Skeletal muscle tissue (tissue), 4 donors: ENCODE results near the gene PTH1R. TPM values are rescaled to one million over a fixed set of nuclear protein-coding genes. Genes with fewer than 3 reads are reported as not detected.

Experiments used
- H3K27ac ChIP-seq: one replicate; pipeline ENCODE4 v1.7.0; 2013; ENCODE audit warnings: mild to moderate bottlenecking, low read depth, low read length, inconsistent platforms
- H3K27me3 ChIP-seq, 3 donors: one replicate each; pipeline ENCODE4 v1.7.0; 2013; ENCODE audit warnings: low read length in 3 of 3; ENCODE audit not compliant: control insufficient read depth in 3 of 3, insufficient read depth in 3 of 3
- H3K36me3 ChIP-seq, 3 donors: one replicate each; pipeline ENCODE4 v1.7.0; 2013; ENCODE audit warnings: low read length in 3 of 3; ENCODE audit not compliant: control insufficient read depth in 3 of 3, insufficient read depth in 3 of 3
- H3K4me1 ChIP-seq, 3 donors: one replicate each; pipeline ENCODE4 v1.7.0; 2013; ENCODE audit warnings: low read length in 3 of 3, mild to moderate bottlenecking in 3 of 3; ENCODE audit not compliant: control insufficient read depth in 3 of 3, insufficient read depth in 3 of 3
- H3K4me3 ChIP-seq, 3 donors: one replicate each; pipeline ENCODE4 v1.7.0; 2013; ENCODE audit warnings: low read length in 3 of 3
- H3K9ac ChIP-seq, 3 donors: one replicate each; pipeline ENCODE4 v1.7.0; 2013; ENCODE audit warnings: low read length in 3 of 3, mild to moderate bottlenecking in 3 of 3, moderate library complexity in 2 of 3, low read depth in 1 of 3
- H3K9me3 ChIP-seq, 3 donors: one replicate each; pipeline ENCODE4 v1.7.0; 2013; ENCODE audit warnings: low read length in 3 of 3; ENCODE audit not compliant: control insufficient read depth in 3 of 3
- total RNA-seq: library from RNA; depleted of rRNA; stranded (reverse); fragments of >200 nt; gene quantifications from one replicate; pipeline ENCODE4 v1.2.3, GENCODE V29; 2014
- donor health status: Osteomylitis.

PTH1R gene
- total RNA-seq, 1 donor from 2014 or later: 9.4 TPM

- Histone ChIP-seq H3K4me3 (no peak overlapping the region), H3K9me3 (peaks cover 0 to 6% (median 0%) of the 10 kb centered on the region in 3 donors), H3K4me1 (peaks cover 0 to 5% (median 0%) of the 10 kb centered on the region in 3 donors), H3K27ac (no peak overlapping the region), H3K27me3 (no peaks in the 10 kb centered on the region), H3K9ac (no peak overlapping the region), H3K36me3 (peaks cover 0 to 10% (median 3%) of the 10 kb centered on the region in 3 donors)
Observed at GRCh38 chr3:46840491-46840890, 37.0 kb upstream of the PTH1R start.

GRCh38 chr3:46843508-46843907 is 34.0 kb upstream of the PTH1R start:
- peaks cover 0 to 2% (median 0%) of the 10 kb centered on the region in 3 donors for H3K27me3 ChIP-seq
- no peak overlapping the region for H3K27ac ChIP-seq
- peaks cover 0 to 17% (median 3%) of the 10 kb centered on the region in 3 donors for H3K36me3 ChIP-seq
- no peak overlapping the region for H3K4me3 ChIP-seq
- peaks cover 0 to 6% (median 0%) of the 10 kb centered on the region in 3 donors for H3K9me3 ChIP-seq
- no peak overlapping the region for H3K9ac ChIP-seq
- H3K4me1 ChIP-seq: peaks cover 21 to 28% (median 23%) of the 10 kb centered on the region in 3 donors

GRCh38 chr3:46844397-46844796 is 33.1 kb upstream of the PTH1R start:
- H3K27me3 ChIP-seq: peaks cover 0 to 2% (median 0%) of the 10 kb centered on the region in 3 donors
- H3K9me3 ChIP-seq: peaks cover 0 to 6% (median 0%) of the 10 kb centered on the region in 3 donors
- no peak overlapping the region for H3K27ac ChIP-seq
- H3K9ac ChIP-seq: no peak overlapping the region
- H3K36me3 ChIP-seq: peaks cover 0 to 13% (median 3%) of the 10 kb centered on the region in 3 donors
- H3K4me3 ChIP-seq: no peak overlapping the region
- H3K4me1 ChIP-seq: peaks cover 21 to 32% (median 31%) of the 10 kb centered on the region in 3 donors

- Histone ChIP-seq H3K9ac (peak overlapping the region in 2 of 3 donors; percentile 66 to 69), H3K36me3 (peaks cover 0 to 13% (median 3%) of the 10 kb centered on the region in 3 donors), H3K9me3 (peaks cover 0 to 6% (median 0%) of the 10 kb centered on the region in 3 donors), H3K27me3 (peaks cover 0 to 2% (median 0%) of the 10 kb centered on the region in 3 donors), H3K4me1 (peaks cover 23 to 36% (median 34%) of the 10 kb centered on the region in 3 donors), H3K4me3 (peak overlapping the region in 2 of 3 donors; percentile 57 to 63), H3K27ac (peak overlapping the region; percentile 52)
Observed at GRCh38 chr3:46844881-46845312, 32.6 kb upstream of the PTH1R start.

GRCh38 chr3:46845397-46845859 is 32.1 kb upstream of the PTH1R start:
- Histone ChIP-seq H3K9me3 (peaks cover 0 to 6% (median 0%) of the 10 kb centered on the region in 3 donors), H3K36me3 (peaks cover 0 to 13% (median 3%) of the 10 kb centered on the region in 3 donors), H3K9ac (peak overlapping the region; percentile 45 to 69 (median 66)), H3K27me3 (peaks cover 0 to 2% (median 0%) of the 10 kb centered on the region in 3 donors), H3K27ac (peak overlapping the region; percentile 52), H3K4me3 (peak overlapping the region; percentile 38 to 63 (median 57)), H3K4me1 (peaks cover 23 to 39% (median 37%) of the 10 kb centered on the region in 3 donors)

- Histone ChIP-seq H3K27me3 (peaks cover 0 to 2% (median 0%) of the 10 kb centered on the region in 3 donors), H3K9ac (peak overlapping the region; percentile 66 to 69 (median 66)), H3K4me1 (peaks cover 23 to 39% (median 37%) of the 10 kb centered on the region in 3 donors), H3K36me3 (peaks cover 0 to 13% (median 3%) of the 10 kb centered on the region in 3 donors), H3K27ac (peak overlapping the region; percentile 52), H3K4me3 (peak overlapping the region; percentile 57 to 67 (median 63)), H3K9me3 (peaks cover 0 to 5% (median 0%) of the 10 kb centered on the region in 3 donors)
Observed at GRCh38 chr3:46845860-46846623, 31.5 kb upstream of the PTH1R start.

- Histone ChIP-seq H3K4me3 (peak overlapping the region; percentile 52 to 67 (median 63)), H3K9ac (peak overlapping the region; percentile 3 to 66 (median 64)), H3K27me3 (peaks cover 0 to 2% (median 0%) of the 10 kb centered on the region in 3 donors), H3K27ac (peak overlapping the region; percentile 33), H3K9me3 (no peaks in the 10 kb centered on the region), H3K4me1 (peaks cover 23 to 39% (median 39%) of the 10 kb centered on the region in 3 donors), H3K36me3 (peaks cover 0 to 13% (median 0%) of the 10 kb centered on the region in 3 donors)
Observed at GRCh38 chr3:46846624-46847542, 30.6 kb upstream of the PTH1R start.

- Histone ChIP-seq H3K4me1 (peaks cover 23 to 43% (median 39%) of the 10 kb centered on the region in 3 donors), H3K4me3 (no peak overlapping the region), H3K9me3 (no peaks in the 10 kb centered on the region), H3K27ac (no peak overlapping the region), H3K27me3 (peaks cover 0 to 2% (median 0%) of the 10 kb centered on the region in 3 donors), H3K9ac (peak overlapping the region in 1 of 3 donors; percentile 45), H3K36me3 (peaks cover 0 to 13% (median 0%) of the 10 kb centered on the region in 3 donors)
Observed at GRCh38 chr3:46847744-46848143, 29.8 kb upstream of the PTH1R start.

GRCh38 chr3:46848271-46849044 is 29.1 kb upstream of the PTH1R start:
- no peak overlapping the region for H3K27ac ChIP-seq
- H3K9me3 ChIP-seq: no peaks in the 10 kb centered on the region
- peaks cover 0 to 13% (median 0%) of the 10 kb centered on the region in 3 donors for H3K36me3 ChIP-seq
- H3K4me3 ChIP-seq: no peak overlapping the region
- H3K4me1 ChIP-seq: peaks cover 23 to 45% (median 39%) of the 10 kb centered on the region in 3 donors
- peak overlapping the region in 1 of 3 donors; percentile 25 for H3K9ac ChIP-seq
- H3K27me3 ChIP-seq: peaks cover 0 to 2% (median 0%) of the 10 kb centered on the region in 3 donors
